Fibroblast of peridontal ligament (primary cell): ENCODE data around the gene CDH20.
"Not testable (repeated sequence)": the region's sequence is repeated elsewhere in the genome, so short reads cannot be mapped to it uniquely, and the experiment has no call there.

ENCODE experiments used
- DNase-seq: peaks from one replicate; pipeline ENCODE4 v3.0.0-alpha.2; 2010; ENCODE audit errors: extremely low read depth

The CDH20 gene

GRCh38 chr18:61348230-61348629 is 15.0 kb downstream of the CDH20 start:
- DNase-seq: no peak

- no peak for DNase-seq
Measured at GRCh38 chr18:61350578-61350977, 17.3 kb downstream of the CDH20 start.

- no peak for DNase-seq
Measured at GRCh38 chr18:61352059-61352458, 18.8 kb downstream of the CDH20 start.

- DNase-seq: peak; percentile 25
Measured at GRCh38 chr18:61352611-61353010, 19.4 kb downstream of the CDH20 start.

GRCh38 chr18:61360404-61361383 is 27.5 kb downstream of the CDH20 start:
- DNase-seq: no peak

GRCh38 chr18:61362511-61362910 is 29.3 kb downstream of the CDH20 start:
- DNase-seq: no peak

GRCh38 chr18:61364953-61365352 is 31.7 kb downstream of the CDH20 start:
- no peak for DNase-seq

- no peak for DNase-seq
Measured at GRCh38 chr18:61368001-61368400, 34.8 kb downstream of the CDH20 start.

GRCh38 chr18:61369671-61370070 is 36.4 kb downstream of the CDH20 start:
- DNase-seq: not testable (repeated sequence)

- no peak for DNase-seq
Measured at GRCh38 chr18:61371111-61371510, 37.9 kb downstream of the CDH20 start.

- DNase-seq: no peak
Measured at GRCh38 chr18:61379827-61380226, 46.6 kb downstream of the CDH20 start.

GRCh38 chr18:61388010-61388409 is 54.8 kb downstream of the CDH20 start:
- DNase-seq: peak; percentile 15

GRCh38 chr18:61394983-61395382 is 61.8 kb downstream of the CDH20 start:
- no peak for DNase-seq

GRCh38 chr18:61397222-61397621 is 64.0 kb downstream of the CDH20 start:
- no peak for DNase-seq

GRCh38 chr18:61398961-61399705 is 65.9 kb downstream of the CDH20 start:
- peak; percentile 91 for DNase-seq

GRCh38 chr18:61400016-61400635 is 66.9 kb downstream of the CDH20 start:
- DNase-seq: no peak

- peak; percentile 86 for DNase-seq
Measured at GRCh38 chr18:61400716-61401115, 67.5 kb downstream of the CDH20 start.

- peak; percentile 69 for DNase-seq
Measured at GRCh38 chr18:61402726-61403125, 69.5 kb downstream of the CDH20 start.

GRCh38 chr18:61413396-61413795 is 80.2 kb downstream of the CDH20 start:
- no peak for DNase-seq

GRCh38 chr18:61414086-61414485 is 80.9 kb downstream of the CDH20 start:
- no peak for DNase-seq

- DNase-seq: no peak
Measured at GRCh38 chr18:61419763-61420162, 86.5 kb downstream of the CDH20 start.

- no peak for DNase-seq
Measured at GRCh38 chr18:61420218-61420885, 87.1 kb downstream of the CDH20 start.
